ENCODE results near the gene TP53RK. TPM values are rescaled to one million over a fixed set of nuclear protein-coding genes. Genes with fewer than 3 reads are reported as not detected.

The TP53RK gene
- total RNA-seq, 1 donor from 2014 or later = 19.5 TPM

DNA sequence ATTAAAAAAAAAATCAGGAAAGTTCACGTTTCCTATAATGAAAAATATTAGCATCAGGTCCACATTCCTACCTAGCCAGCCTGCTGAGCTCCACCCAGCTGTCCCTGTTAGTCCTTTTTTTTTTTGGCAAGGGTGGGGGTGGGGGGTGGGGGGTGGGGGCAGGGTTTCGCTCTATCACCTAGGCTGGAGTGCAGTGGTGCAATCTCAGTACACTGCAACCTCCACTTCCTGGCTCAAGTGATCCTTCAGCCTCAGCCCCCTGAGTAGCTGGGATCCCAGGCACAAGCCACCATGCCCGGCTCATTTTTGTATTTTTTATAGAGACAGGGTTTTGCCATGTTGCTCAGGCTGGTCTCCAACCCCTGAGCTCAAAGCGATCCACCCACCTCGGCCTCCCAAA, 12.7 kb upstream of the TP53RK start:
- DNase-seq (ENCODE audit: low read depth, low spot score) = no peak
- Mint-ChIP-seq H3K4me1 (peaks cover 51% of the 10 kb centered on the region), H3K36me3 (ENCODE audit: low read depth) (peaks cover 2% of the 10 kb centered on the region), H3K4me3 (no peak overlapping the region), H3K27ac (ENCODE audit: unreplicated experiment) (no peak overlapping the region), H3K9me3 (peaks cover 4% of the 10 kb centered on the region), H3K27me3 (ENCODE audit: low read depth) (no peaks in the 10 kb centered on the region)
- TF ChIP-seq CTCF (conservative IDR thresholded peaks at IDR 0.05) = no peak

DNA sequence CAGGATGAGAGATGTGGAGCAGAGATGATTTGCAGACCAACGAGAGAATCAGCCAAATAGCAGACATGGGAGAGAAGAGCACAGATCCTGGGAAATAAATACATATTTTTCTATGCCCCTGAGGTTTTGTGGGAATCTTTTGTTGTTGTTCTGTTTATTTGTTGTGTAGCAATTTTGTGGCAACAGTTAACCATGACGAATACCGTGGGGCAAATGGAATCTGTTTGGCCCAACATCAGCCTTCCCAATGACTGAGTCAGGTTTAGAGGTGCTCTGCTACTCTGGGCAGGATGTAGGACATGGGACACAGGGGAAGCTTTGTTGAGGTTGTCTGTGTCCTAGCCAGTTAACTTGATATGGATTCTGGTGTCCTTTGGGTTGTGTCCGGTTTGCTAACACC, 12.3 kb upstream of the TP53RK start:
- peaks cover 4% of the 10 kb centered on the region for H3K9me3 Mint-ChIP-seq
- no peak for DNase-seq (ENCODE audit: low read depth, low spot score)
- H3K27me3 Mint-ChIP-seq (ENCODE audit: low read depth) = no peaks in the 10 kb centered on the region
- H3K27ac Mint-ChIP-seq (ENCODE audit: unreplicated experiment) = no peak overlapping the region
- peaks cover 55% of the 10 kb centered on the region for H3K4me1 Mint-ChIP-seq
- TF ChIP-seq CTCF (conservative IDR thresholded peaks at IDR 0.05) = no peak
- H3K36me3 Mint-ChIP-seq (ENCODE audit: low read depth) = peaks cover 2% of the 10 kb centered on the region
- H3K4me3 Mint-ChIP-seq = no peak overlapping the region

- H3K27ac Mint-ChIP-seq (ENCODE audit: unreplicated experiment) = no peak overlapping the region
- TF ChIP-seq CTCF (conservative IDR thresholded peaks at IDR 0.05) = no peak
- H3K4me1 Mint-ChIP-seq = peaks cover 60% of the 10 kb centered on the region
- H3K27me3 Mint-ChIP-seq (ENCODE audit: low read depth) = no peaks in the 10 kb centered on the region
- peaks cover 4% of the 10 kb centered on the region for H3K9me3 Mint-ChIP-seq
- H3K36me3 Mint-ChIP-seq (ENCODE audit: low read depth) = no peaks in the 10 kb centered on the region
- DNase-seq (ENCODE audit: low read depth, low spot score) = no peak
- no peak overlapping the region for H3K4me3 Mint-ChIP-seq
Measured at GRCh38 chr20:46701057-46701456, 11.8 kb upstream of the TP53RK start.

GRCh38 chr20:46700481-46700880, 11.2 kb upstream of the TP53RK start:
- H3K27ac Mint-ChIP-seq (ENCODE audit: unreplicated experiment) = no peak overlapping the region
- H3K9me3 Mint-ChIP-seq = peaks cover 7% of the 10 kb centered on the region
- H3K4me3 Mint-ChIP-seq = no peak overlapping the region
- no peak for TF ChIP-seq CTCF (conservative IDR thresholded peaks at IDR 0.05)
- no peak for DNase-seq (ENCODE audit: low read depth, low spot score)
- H3K4me1 Mint-ChIP-seq = peaks cover 65% of the 10 kb centered on the region
- no peaks in the 10 kb centered on the region for H3K36me3 Mint-ChIP-seq (ENCODE audit: low read depth)
- H3K27me3 Mint-ChIP-seq (ENCODE audit: low read depth) = no peaks in the 10 kb centered on the region

DNA sequence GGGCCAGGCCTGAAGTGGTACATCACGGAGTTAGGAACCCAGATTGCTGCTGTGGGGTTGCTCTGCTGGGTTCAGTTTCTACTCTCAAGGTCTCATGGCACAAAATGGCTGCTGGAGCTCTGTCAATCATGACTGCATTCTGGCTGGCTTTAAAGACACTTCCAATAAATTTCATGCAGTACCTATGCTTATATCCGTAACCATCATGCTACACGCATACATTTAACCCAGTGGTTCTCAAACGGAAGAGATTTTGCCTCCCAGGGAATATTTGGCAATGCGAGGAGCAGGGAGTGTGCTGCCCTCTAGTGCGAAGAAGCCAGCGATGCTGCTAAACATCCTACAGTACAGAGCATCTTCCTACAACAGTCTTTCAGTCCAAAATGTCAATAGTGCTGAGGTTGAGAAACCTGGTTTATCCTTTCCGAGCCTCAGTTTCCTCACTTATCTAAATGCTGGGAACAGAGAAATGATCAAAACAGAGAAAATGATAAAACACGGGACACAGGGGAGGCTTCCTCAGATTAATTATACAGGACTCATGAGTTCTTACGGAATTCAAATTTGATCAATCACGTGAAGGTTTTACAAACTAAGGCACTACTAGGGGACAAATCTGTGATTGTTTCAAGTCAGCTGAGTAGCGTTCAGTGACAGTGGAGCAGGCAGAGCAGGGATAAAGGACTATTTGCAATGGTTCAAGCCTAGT, 10.6 kb upstream of the TP53RK start:
- no peak overlapping the region for H3K27ac Mint-ChIP-seq (ENCODE audit: unreplicated experiment)
- DNase-seq (ENCODE audit: low read depth, low spot score) = no peak
- H3K4me1 Mint-ChIP-seq = peaks cover 62% of the 10 kb centered on the region
- peaks cover 7% of the 10 kb centered on the region for H3K9me3 Mint-ChIP-seq
- peak; percentile 76 for TF ChIP-seq CTCF (conservative IDR thresholded peaks at IDR 0.05)
- no peaks in the 10 kb centered on the region for H3K27me3 Mint-ChIP-seq (ENCODE audit: low read depth)
- H3K4me3 Mint-ChIP-seq = peak overlapping the region; percentile 11
- H3K36me3 Mint-ChIP-seq (ENCODE audit: low read depth) = no peaks in the 10 kb centered on the region
